NK-92 treated with Interleukin-12 subunit alpha and Interleukin-12 subunit beta, amount 100 ng/mL, for 24 hours (cell line): Measurements from ENCODE around the gene IRS2.
"Not testable (repeated sequence)": the region's sequence is repeated elsewhere in the genome, so short reads cannot be mapped to it uniquely, and the experiment has no call there.

Source experiments
- DNase-seq: peaks from one replicate; lab custom pipeline; 2025; lab: John Stamatoyannopoulos, UW

The IRS2 gene

GRCh38 chr13:109786457-109787134 lies at the start of gene IRS2:
Gene IRS2 (minus strand): TSS chr13:109786583. CDS start chr13:109786053, 530 bp downstream.
- no peak for DNase-seq

- no peak for DNase-seq
These were observed 48.8 kb upstream of the IRS2 start for GRCh38 chr13:109834973-109835720.

- DNase-seq: no peak
These were observed 47.6 kb upstream of the IRS2 start for GRCh38 chr13:109833940-109834339.

GRCh38 chr13:109833071-109833470 lies 46.7 kb upstream of the IRS2 start:
- no peak for DNase-seq

- DNase-seq: not testable (repeated sequence)
These were observed 42.4 kb upstream of the IRS2 start for GRCh38 chr13:109828591-109829316.

- not testable (repeated sequence) for DNase-seq
These were observed 36.8 kb upstream of the IRS2 start for GRCh38 chr13:109823201-109823600.

- no peak for DNase-seq
These were observed 34.7 kb upstream of the IRS2 start for GRCh38 chr13:109821103-109821502.

- DNase-seq: no peak
These were observed 33.5 kb upstream of the IRS2 start for GRCh38 chr13:109819874-109820273.

- no peak for DNase-seq
These were observed 32.5 kb upstream of the IRS2 start for GRCh38 chr13:109818886-109819285.

GRCh38 chr13:109817591-109818535 lies 31.5 kb upstream of the IRS2 start:
- no peak for DNase-seq

- no peak for DNase-seq
These were observed 30.4 kb upstream of the IRS2 start for GRCh38 chr13:109816808-109817203.

- DNase-seq: no peak
These were observed 29.9 kb upstream of the IRS2 start for GRCh38 chr13:109816112-109816807.

GRCh38 chr13:109815651-109816050 lies 29.3 kb upstream of the IRS2 start:
- DNase-seq: no peak

GRCh38 chr13:109813663-109814062 lies 27.3 kb upstream of the IRS2 start:
- DNase-seq: no peak

GRCh38 chr13:109812382-109812781 lies 26.0 kb upstream of the IRS2 start:
- no peak for DNase-seq

GRCh38 chr13:109810761-109811510 lies 24.6 kb upstream of the IRS2 start:
- no peak for DNase-seq

- no peak for DNase-seq
These were observed 23.0 kb upstream of the IRS2 start for GRCh38 chr13:109809216-109809932.

- no peak for DNase-seq
These were observed 21.0 kb upstream of the IRS2 start for GRCh38 chr13:109807345-109807744.

GRCh38 chr13:109804654-109805053 lies 18.3 kb upstream of the IRS2 start:
- no peak for DNase-seq

GRCh38 chr13:109803825-109804224 lies 17.4 kb upstream of the IRS2 start:
- no peak for DNase-seq
